ENCODE measurements around the gene DNALI1. TPM values are rescaled to one million over a fixed set of nuclear protein-coding genes. Genes with fewer than 3 reads are reported as not detected.

Gene DNALI1
- total and polyA plus RNA-seq, 2 of the 4 experiments (the other 2 are of a cell fraction) = 9.1 to 10.1 TPM

DNA sequence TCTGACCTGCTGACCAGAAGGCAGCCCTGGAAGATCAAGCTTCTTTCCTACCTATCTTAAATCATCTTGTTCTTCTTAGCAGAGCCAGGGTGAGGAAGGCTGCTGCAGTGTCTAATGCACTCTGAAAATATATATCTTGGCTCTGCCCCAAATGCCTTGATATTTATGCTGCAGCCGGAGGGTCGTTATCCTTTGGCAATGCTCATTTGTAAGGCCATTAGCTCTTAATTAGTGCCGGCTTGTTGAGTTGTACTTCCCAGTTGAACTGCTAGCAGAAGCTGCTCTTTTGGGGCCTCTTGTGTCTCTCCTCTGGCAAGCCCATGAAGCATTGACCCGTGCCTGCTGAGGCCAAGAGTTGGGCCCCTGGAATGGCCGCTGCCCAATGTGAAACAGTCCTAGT lies 43.2 kb downstream of the DNALI1 start:
- dilution Hi-C loops (cut with HindIII; ENCODE audit: low sequenced_read_pairs, unreplicated experiment) = no loop called here
- peaks cover 0 to 8% of the 10 kb centered on the region in 2 experiments; a peak in 1 of 4 replicates for H3K79me1 ChIP-seq (ENCODE audit: low read depth in 1 of 2, low read length in 2 of 2)
- BruUV-seq (replicated peaks) = no TSS peak
- ChIA-PET POLR2A (ENCODE audit: unreplicated experiment) (no interaction called here), CTCF (no interaction called here)
- no peaks in the 10 kb centered on the region for H3K4me1 ChIP-seq (ENCODE audit: control insufficient read depth, insufficient read depth, low read length)
- no peak overlapping the region for H3K4ac ChIP-seq (ENCODE audit: low read depth, low read length)
- no peak overlapping the region for H2AK9ac ChIP-seq (replicated peaks; ENCODE audit: low read depth, low read length, poor library complexity)
- intact Hi-C loops (cut with micrococcal nuclease) = loop anchor here (10.0 kb wide), 1 partner anchor 205 kb away; the partner anchor contains the start of genes C1orf122 and YRDC
- H3K56ac ChIP-seq (ENCODE audit: extremely low read depth, insufficient read depth, low read length) = no peak overlapping the region
- H3K36me3 ChIP-seq (ENCODE audit: control insufficient read depth, insufficient read depth, low read length) = no peaks in the 10 kb centered on the region
- no peak overlapping the region for H3K9ac ChIP-seq (ENCODE audit: low read depth, low read length)
- in situ Hi-C loops (cut with MboI; ENCODE audit: low sequenced_read_pairs) = loop anchor here (25.0 kb wide), 2 partner anchors 412 to 1212 kb away; partner anchors contain the start of genes FHL3 and UTP11
- TF ChIP-seq BHLHE40 (IDR thresholded peaks at IDR 0.05; ENCODE audit: low read depth, low read length) = no peak
- no peak for TF ChIP-seq MAFK (IDR thresholded peaks at IDR 0.05; ENCODE audit: low read depth, low read length)
- TF ChIP-seq RCOR1 (IDR thresholded peaks at IDR 0.05; ENCODE audit: insufficient replicate concordance, low read length) = no peak
- no peak for TF ChIP-seq MAZ (IDR thresholded peaks at IDR 0.05; ENCODE audit: borderline replicate concordance, low read depth, low read length)
- TF ChIP-seq SMC3 (IDR thresholded peaks at IDR 0.05; ENCODE audit: low read depth, low read length) = no peak
- no peak for TF ChIP-seq RFX5 (IDR thresholded peaks at IDR 0.05; ENCODE audit: low read depth, low read length)
- TF ChIP-seq FOS (IDR thresholded peaks at IDR 0.05; ENCODE audit: low read depth, low read length) = no peak
- no peak for TF ChIP-seq CTCF (conservative IDR thresholded peaks at IDR 0.05; ENCODE audit: low read depth, low read length)
- no peak for TF ChIP-seq RAD21 (IDR thresholded peaks at IDR 0.05; ENCODE audit: low read length)
- TF ChIP-seq POLR2A (IDR thresholded peaks at IDR 0.05; ENCODE audit: low read depth, low read length) = no peak
- no peak for TF ChIP-seq ELK1 (IDR thresholded peaks at IDR 0.05; ENCODE audit: borderline replicate concordance, low read depth, low read length)
- TF ChIP-seq MXI1 (IDR thresholded peaks at IDR 0.05; ENCODE audit: borderline replicate concordance, low read depth, low read length) = no peak
- TF ChIP-seq CEBPB (IDR thresholded peaks at IDR 0.05; ENCODE audit: low read depth, low read length) = no peak
- no peak for TF ChIP-seq USF2 (IDR thresholded peaks at IDR 0.05; ENCODE audit: low read depth, low read length)
- TF ChIP-seq NFE2L2 (IDR thresholded peaks at IDR 0.05; ENCODE audit: low read depth, low read length) = no peak
- H2BK15ac ChIP-seq (ENCODE audit: low read depth, low read length) = no peak overlapping the region
- no peak overlapping the region for H3K23ac ChIP-seq (ENCODE audit: low read depth, low read length)
- H3K18ac ChIP-seq (ENCODE audit: low read depth, low read length) = no peak overlapping the region
- H2AK5ac ChIP-seq (ENCODE audit: low read depth, low read length) = no peak overlapping the region
- H2BK20ac ChIP-seq (ENCODE audit: low read depth, low read length) = no peak overlapping the region
- H3K27ac ChIP-seq (ENCODE audit: insufficient read depth, low read length) = no peak overlapping the region
- H3K4me2 ChIP-seq (ENCODE audit: low read depth, low read length) = no peak overlapping the region
- ATAC-seq (ENCODE audit: low read depth) (no peak), DNase-seq (no peak)
- no peaks in the 10 kb centered on the region for H3K9me1 ChIP-seq (ENCODE audit: insufficient read depth, low read length)
- no peak overlapping the region for H3K14ac ChIP-seq (replicated peaks; ENCODE audit: low read depth, low read length)
- H3K27me3 ChIP-seq (ENCODE audit: control insufficient read depth, insufficient read depth, low read length) = peaks cover 20% of the 10 kb centered on the region
- H4K8ac ChIP-seq (ENCODE audit: low read depth in 2 of 2, low read length in 2 of 2) = no peak overlapping the region
- H2BK120ac ChIP-seq (ENCODE audit: low read depth, low read length) = no peak overlapping the region
- WGBS, 2 experiments (ENCODE audit: extremely low coverage in 2 of 2, insufficient read length in 1 of 2) = 24% methylated on average over 2 of the region's 5 CpGs; no CpG with 5 or more reads in 1 of the 2 experiments
- H4K5ac ChIP-seq (ENCODE audit: low read depth, low read length) = no peak overlapping the region
- H2BK5ac ChIP-seq (ENCODE audit: low read depth, low read length, poor library complexity, severe bottlenecking) = no peak overlapping the region
- no peaks in the 10 kb centered on the region for H4K20me1 ChIP-seq (ENCODE audit: insufficient read depth, low read length)
- no peaks in the 10 kb centered on the region for H3K9me3 ChIP-seq (ENCODE audit: control insufficient read depth, insufficient read depth, low read length)
- no peak overlapping the region for H3K4me3 ChIP-seq (ENCODE audit: insufficient read depth, low read depth, low read length)
- no peak overlapping the region for H2AFZ ChIP-seq (replicated peaks; ENCODE audit: low read length, poor library complexity)
- no peak overlapping the region for H4K91ac ChIP-seq (ENCODE audit: insufficient read depth, low read depth, low read length)

Measured in IMR-90 (cell line).